Measurements from ENCODE around the gene PIRT. TPM values are rescaled to one million over a fixed set of nuclear protein-coding genes. Genes with fewer than 3 reads are reported as not detected.
A peak's percentile ranks its signal among the peaks of the same experiment; 100 is the strongest.

PIRT gene
- total RNA-seq, 5 donors from 2014 or later (not counting 1 experiment from before 2014, with no cell fraction given), result not detected

GRCh38 chr17:10789694-10790271 lies 48.1 kb downstream of the PIRT start:
- Mint-ChIP-seq H3K36me3 (no peaks in the 10 kb centered on the region), H3K27ac (no peak overlapping the region), H3K4me1 (no peaks in the 10 kb centered on the region), H3K9me3 (no peaks in the 10 kb centered on the region), H3K27me3 (peaks cover 3 to 16% of the 10 kb centered on the region in 2 donors), H3K4me3 (no peak overlapping the region)
- no peaks in the 10 kb centered on the region for H3K36me3 ChIP-seq (ENCODE audit: control insufficient read depth in 2 of 2, extremely low read depth in 1 of 2, insufficient read depth in 1 of 2, low read length in 1 of 2)
- ATAC-seq (replicated peaks in 1 of 4), result peak in 1 of 4 experiments; percentile 27
- no peaks in the 10 kb centered on the region for H3K9me3 ChIP-seq
- WGBS (ENCODE audit: insufficient coverage), result 75% methylated on average over 4 of the region's 4 CpGs
- H3K4me3 ChIP-seq (ENCODE audit: control insufficient read depth in 1 of 2, extremely low read depth in 1 of 2, low read length in 1 of 2), result no peak overlapping the region
- DNase-seq, result no peak
- CTCF ChIA-PET, result no interaction called here
- H3K27ac ChIP-seq (ENCODE audit: low read length), result no peak overlapping the region
- peaks cover 0 to 5% of the 10 kb centered on the region in 2 experiments for H3K4me1 ChIP-seq (ENCODE audit: control insufficient read depth in 1 of 2, extremely low read depth in 1 of 2, insufficient read depth in 2 of 2, low read length in 2 of 2)
- POLR2A ChIA-PET, result interaction anchor here in 1 of 2 donors (0.5 kb wide), 1 partner anchor 46 kb away, joined by 3 read pairs; no protein-coding TSS in a partner anchor
- H3K27me3 ChIP-seq (replicated peaks in 1 of 2; ENCODE audit: control insufficient read depth in 2 of 2, extremely low read depth in 1 of 2, insufficient read depth in 2 of 2, low read length in 1 of 2), result peaks cover 0 to 23% of the 10 kb centered on the region in 2 experiments

- H3K4me1 ChIP-seq (ENCODE audit: control insufficient read depth in 1 of 2, extremely low read depth in 1 of 2, insufficient read depth in 2 of 2, low read length in 2 of 2), result peaks cover 0 to 5% of the 10 kb centered on the region in 2 experiments
- no peak overlapping the region for H3K27ac ChIP-seq (ENCODE audit: low read length)
- Mint-ChIP-seq H3K27ac (no peak overlapping the region), H3K36me3 (peaks cover 4% of the 10 kb centered on the region), H3K4me3 (no peak overlapping the region), H3K9me3 (peaks cover 10 to 17% (median 11%) of the 10 kb centered on the region in 3 donors), H3K27me3 (peaks cover 3 to 20% of the 10 kb centered on the region in 2 donors), H3K4me1 (no peaks in the 10 kb centered on the region)
- no peaks in the 10 kb centered on the region for H3K36me3 ChIP-seq (ENCODE audit: control insufficient read depth in 2 of 2, extremely low read depth in 1 of 2, insufficient read depth in 1 of 2, low read length in 1 of 2)
- no peak overlapping the region for H3K4me3 ChIP-seq (ENCODE audit: control insufficient read depth in 1 of 2, extremely low read depth in 1 of 2, low read length in 1 of 2)
- POLR2A ChIA-PET, result no interaction called here
- CTCF ChIA-PET, result no interaction called here
- H3K9me3 ChIP-seq, result no peaks in the 10 kb centered on the region
- peaks cover 0 to 23% of the 10 kb centered on the region in 2 experiments for H3K27me3 ChIP-seq (replicated peaks in 1 of 2; ENCODE audit: control insufficient read depth in 2 of 2, extremely low read depth in 1 of 2, insufficient read depth in 2 of 2, low read length in 1 of 2)
- 100% methylated on average over 3 of the region's 5 CpGs for WGBS (ENCODE audit: insufficient coverage)
- DNase-seq (no peak), ATAC-seq (replicated peaks in 1 of 4) (no peak)
These were observed 50.4 kb downstream of the PIRT start for GRCh38 chr17:10787306-10788045.

DNA sequence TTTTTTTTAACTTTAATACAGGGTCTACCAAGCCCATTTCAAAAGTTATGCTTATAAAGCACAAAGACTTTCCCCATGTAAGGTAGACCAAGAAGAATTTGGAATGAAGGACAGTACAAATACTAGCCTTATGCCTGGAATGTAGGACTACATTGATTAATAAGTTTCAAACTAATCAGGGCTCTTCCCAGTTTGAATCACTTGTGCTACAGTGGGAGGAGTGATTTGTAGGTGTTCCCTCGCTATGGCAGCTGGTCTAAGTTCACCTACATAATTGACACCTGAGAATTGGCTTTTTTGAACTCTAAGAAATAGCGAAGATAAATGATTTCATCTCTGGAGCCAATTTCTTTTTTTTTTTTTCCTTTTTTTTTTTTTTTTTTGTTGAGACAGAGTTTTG lies 52.6 kb downstream of the PIRT start:
- no peak overlapping the region for H3K27ac Mint-ChIP-seq
- Histone ChIP-seq H3K4me1 (ENCODE audit: control insufficient read depth in 1 of 2, extremely low read depth in 1 of 2, insufficient read depth in 2 of 2, low read length in 2 of 2) (no peaks in the 10 kb centered on the region), H3K4me3 (ENCODE audit: control insufficient read depth in 1 of 2, extremely low read depth in 1 of 2, low read length in 1 of 2) (no peak overlapping the region), H3K9me3 (no peaks in the 10 kb centered on the region), H3K27me3 (replicated peaks in 1 of 2; ENCODE audit: control insufficient read depth in 2 of 2, extremely low read depth in 1 of 2, insufficient read depth in 2 of 2, low read length in 1 of 2) (peaks cover 0 to 17% of the 10 kb centered on the region in 2 experiments), H3K27ac (ENCODE audit: low read length) (no peak overlapping the region), H3K36me3 (ENCODE audit: control insufficient read depth in 2 of 2, extremely low read depth in 1 of 2, insufficient read depth in 1 of 2, low read length in 1 of 2) (no peaks in the 10 kb centered on the region)
- DNase-seq (no peak), ATAC-seq (replicated peaks in 1 of 4) (no peak)
- H3K9me3 Mint-ChIP-seq, result peaks cover 10 to 17% (median 11%) of the 10 kb centered on the region in 3 donors
- H3K36me3 Mint-ChIP-seq, result peaks cover 4% of the 10 kb centered on the region
- no peak overlapping the region for H3K4me3 Mint-ChIP-seq
- peaks cover 3 to 22% of the 10 kb centered on the region in 2 donors for H3K27me3 Mint-ChIP-seq
- WGBS (ENCODE audit: insufficient coverage), result no CpG with 5 or more reads among the region's 2 CpGs
- ChIA-PET POLR2A (no interaction called here), CTCF (interaction anchor here in 1 of 2 donors (0.7 kb wide), 1 partner anchor 537 kb away, joined by 3 read pairs; no protein-coding TSS in a partner anchor)
- no peaks in the 10 kb centered on the region for H3K4me1 Mint-ChIP-seq

DNA sequence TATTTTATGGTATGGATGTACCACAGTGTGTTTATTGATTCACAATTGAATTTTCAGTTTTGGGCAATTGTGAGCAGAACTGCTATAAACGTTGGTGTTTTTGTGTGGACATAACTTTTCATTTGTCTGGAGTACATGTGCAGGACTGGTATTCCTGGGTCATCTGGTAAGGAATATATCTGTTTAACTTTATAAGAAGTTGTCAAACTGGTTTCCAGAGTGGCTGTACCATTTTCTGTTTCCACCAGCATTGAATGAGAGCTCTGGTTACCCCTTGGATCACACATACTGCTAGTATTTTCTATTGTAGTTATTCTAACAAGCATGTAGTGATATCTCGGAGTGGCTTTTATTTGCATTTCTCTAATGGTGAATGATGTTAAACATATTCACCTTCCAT lies 58.3 kb downstream of the PIRT start:
- Histone ChIP-seq H3K4me1 (ENCODE audit: control insufficient read depth in 1 of 2, extremely low read depth in 1 of 2, insufficient read depth in 2 of 2, low read length in 2 of 2) (no peaks in the 10 kb centered on the region), H3K27me3 (replicated peaks in 1 of 2; ENCODE audit: control insufficient read depth in 2 of 2, extremely low read depth in 1 of 2, insufficient read depth in 2 of 2, low read length in 1 of 2) (no peaks in the 10 kb centered on the region), H3K4me3 (ENCODE audit: control insufficient read depth in 1 of 2, extremely low read depth in 1 of 2, low read length in 1 of 2) (no peak overlapping the region), H3K27ac (ENCODE audit: low read length) (no peak overlapping the region), H3K9me3 (no peaks in the 10 kb centered on the region), H3K36me3 (ENCODE audit: control insufficient read depth in 2 of 2, extremely low read depth in 1 of 2, insufficient read depth in 1 of 2, low read length in 1 of 2) (no peaks in the 10 kb centered on the region)
- DNase-seq, result no peak
- peaks cover 4% of the 10 kb centered on the region for H3K36me3 Mint-ChIP-seq
- no peak overlapping the region for H3K4me3 Mint-ChIP-seq
- H3K4me1 Mint-ChIP-seq, result no peaks in the 10 kb centered on the region
- H3K27ac Mint-ChIP-seq, result no peak overlapping the region
- no peak for ATAC-seq (replicated peaks in 1 of 4)
- peaks cover 0 to 6% of the 10 kb centered on the region in 2 donors for H3K27me3 Mint-ChIP-seq
- ChIA-PET CTCF (no interaction called here), POLR2A (interaction anchor here in 1 of 2 donors (0.7 kb wide), 1 partner anchor 64 kb away, joined by 5 read pairs; no protein-coding TSS in a partner anchor)
- WGBS (ENCODE audit: insufficient coverage), result no CpG with 5 or more reads among the region's 2 CpGs
- peaks cover 10 to 23% (median 16%) of the 10 kb centered on the region in 3 donors for H3K9me3 Mint-ChIP-seq

GRCh38 chr17:10777890-10778289 lies 60.0 kb downstream of the PIRT start:
- H3K9me3 Mint-ChIP-seq, result peaks cover 3 to 10% (median 8%) of the 10 kb centered on the region in 3 donors
- WGBS (ENCODE audit: insufficient coverage), result 51% methylated on average over 3 of the region's 6 CpGs
- H3K27ac Mint-ChIP-seq, result no peak overlapping the region
- no peak overlapping the region for H3K27ac ChIP-seq (ENCODE audit: low read length)
- no peaks in the 10 kb centered on the region for H3K4me1 Mint-ChIP-seq
- DNase-seq, result no peak
- peaks cover 0 to 3% of the 10 kb centered on the region in 2 donors for H3K27me3 Mint-ChIP-seq
- POLR2A ChIA-PET, result no interaction called here
- no peaks in the 10 kb centered on the region for H3K27me3 ChIP-seq (replicated peaks in 1 of 2; ENCODE audit: control insufficient read depth in 2 of 2, extremely low read depth in 1 of 2, insufficient read depth in 2 of 2, low read length in 1 of 2)
- H3K4me3 Mint-ChIP-seq, result no peak overlapping the region
- CTCF ChIA-PET, result no interaction called here
- H3K4me1 ChIP-seq (ENCODE audit: control insufficient read depth in 1 of 2, extremely low read depth in 1 of 2, insufficient read depth in 2 of 2, low read length in 2 of 2), result no peaks in the 10 kb centered on the region
- H3K36me3 Mint-ChIP-seq, result peaks cover 3% of the 10 kb centered on the region
- no peaks in the 10 kb centered on the region for H3K9me3 ChIP-seq
- no peaks in the 10 kb centered on the region for H3K36me3 ChIP-seq (ENCODE audit: control insufficient read depth in 2 of 2, extremely low read depth in 1 of 2, insufficient read depth in 1 of 2, low read length in 1 of 2)
- no peak overlapping the region for H3K4me3 ChIP-seq (ENCODE audit: control insufficient read depth in 1 of 2, extremely low read depth in 1 of 2, low read length in 1 of 2)
- ATAC-seq (replicated peaks in 1 of 4), result no peak

DNA sequence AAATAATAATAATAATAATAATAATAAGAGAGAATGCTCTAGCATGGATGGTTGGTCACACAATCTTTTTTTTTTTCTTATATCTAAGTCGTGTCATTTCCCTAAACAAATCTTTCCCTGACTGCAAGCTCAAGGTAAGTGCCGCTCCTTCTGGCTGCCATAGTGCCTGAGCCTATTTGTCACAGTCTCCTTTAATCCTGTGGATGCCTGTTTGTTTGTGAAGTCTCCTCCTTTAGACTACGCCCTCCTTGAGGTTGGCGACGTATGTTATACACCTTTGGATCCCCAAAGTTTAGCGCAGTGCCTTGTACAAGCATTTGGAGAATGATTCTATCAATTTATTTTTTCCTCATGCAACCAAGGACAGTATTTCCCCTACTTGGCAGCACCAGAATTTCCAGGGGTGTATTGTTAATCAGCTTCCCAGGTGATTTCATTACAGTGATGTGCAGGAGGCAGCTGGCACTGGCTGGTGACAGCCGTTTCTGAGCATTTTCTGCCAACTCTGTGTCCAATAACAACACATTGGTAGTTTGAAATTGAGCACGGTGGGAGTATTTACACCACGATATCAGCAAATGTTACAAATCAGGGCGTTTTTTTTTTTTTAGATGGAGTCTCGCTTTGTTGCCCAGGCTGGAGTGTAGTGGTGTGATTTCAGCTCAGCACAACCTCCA lies 60.6 kb downstream of the PIRT start:
- Mint-ChIP-seq H3K4me1 (no peaks in the 10 kb centered on the region), H3K27ac (no peak overlapping the region), H3K9me3 (peaks cover 3 to 9% (median 4%) of the 10 kb centered on the region in 3 donors), H3K36me3 (no peaks in the 10 kb centered on the region), H3K27me3 (peaks cover 0 to 3% of the 10 kb centered on the region in 2 donors), H3K4me3 (no peak overlapping the region)
- 70% methylated on average over 2 of the region's 11 CpGs for whole genome bisulfite sequencing (ENCODE audit: insufficient coverage)
- Histone ChIP-seq H3K4me1 (ENCODE audit: control insufficient read depth in 1 of 2, extremely low read depth in 1 of 2, insufficient read depth in 2 of 2, low read length in 2 of 2) (no peaks in the 10 kb centered on the region), H3K27me3 (replicated peaks in 1 of 2; ENCODE audit: control insufficient read depth in 2 of 2, extremely low read depth in 1 of 2, insufficient read depth in 2 of 2, low read length in 1 of 2) (no peaks in the 10 kb centered on the region), H3K4me3 (ENCODE audit: control insufficient read depth in 1 of 2, extremely low read depth in 1 of 2, low read length in 1 of 2) (no peak overlapping the region), H3K9me3 (no peaks in the 10 kb centered on the region), H3K36me3 (ENCODE audit: control insufficient read depth in 2 of 2, extremely low read depth in 1 of 2, insufficient read depth in 1 of 2, low read length in 1 of 2) (no peaks in the 10 kb centered on the region), H3K27ac (ENCODE audit: low read length) (no peak overlapping the region)
- ChIA-PET POLR2A (no interaction called here), CTCF (no interaction called here)
- ATAC-seq (replicated peaks in 1 of 4) (no peak), DNase-seq (no peak)
